UCSD-AML1 (cell line): Measurements from ENCODE around the gene CLASP2.
A peak's percentile ranks its signal among the peaks of the same experiment; 100 is the strongest.
"Not testable (repeated sequence)": the region's sequence is repeated elsewhere in the genome, so short reads cannot be mapped to it uniquely, and the experiment has no call there.

Experiments used
- DNase-seq: peaks from one replicate; lab custom pipeline; 2025; ENCODE audit not compliant: unreplicated experiment; lab: John Stamatoyannopoulos, UW

CLASP2 gene

DNA sequence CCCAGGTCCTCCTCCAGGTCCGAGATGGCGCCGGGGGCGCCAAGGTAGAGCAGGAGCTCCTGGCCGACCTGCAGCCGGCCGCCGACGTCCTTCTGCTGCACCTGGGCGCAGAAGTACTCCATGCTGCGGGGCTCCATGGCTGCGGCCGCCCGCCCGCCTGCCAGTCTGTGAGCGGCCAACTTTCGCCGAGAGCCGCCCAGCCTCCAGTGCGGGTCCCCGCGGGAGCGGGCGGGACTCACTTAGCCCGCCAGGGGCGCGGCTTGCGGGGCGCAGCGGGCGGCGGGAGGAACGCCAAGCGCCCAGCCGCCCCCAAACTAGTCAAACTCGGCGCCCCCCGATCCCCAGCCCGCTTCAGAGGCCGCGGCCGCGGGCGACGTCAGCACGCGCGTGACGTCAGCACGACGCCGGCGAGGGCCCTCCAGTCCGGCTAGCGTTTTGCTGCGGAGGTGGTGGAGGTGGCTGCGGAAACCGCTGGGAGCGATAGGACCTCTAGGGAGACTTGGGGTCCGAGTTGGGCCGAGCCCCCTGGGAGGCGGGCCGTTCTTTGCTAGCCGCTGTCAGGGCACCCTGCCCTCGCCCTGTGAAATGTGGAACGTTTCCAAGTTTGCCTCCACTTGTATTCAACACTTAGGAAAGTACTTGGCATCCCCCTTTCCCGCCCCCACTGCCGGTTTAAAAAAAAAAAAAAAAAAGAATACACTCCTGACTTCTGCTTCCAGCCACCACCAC is at the start of gene CLASP2:
TSS of gene CLASP2 (minus strand) at position 389 of the 729 bp plus-strand sequence. CDS start at position 137, 252 bp downstream.
- DNase-seq = peak; percentile 88

DNA sequence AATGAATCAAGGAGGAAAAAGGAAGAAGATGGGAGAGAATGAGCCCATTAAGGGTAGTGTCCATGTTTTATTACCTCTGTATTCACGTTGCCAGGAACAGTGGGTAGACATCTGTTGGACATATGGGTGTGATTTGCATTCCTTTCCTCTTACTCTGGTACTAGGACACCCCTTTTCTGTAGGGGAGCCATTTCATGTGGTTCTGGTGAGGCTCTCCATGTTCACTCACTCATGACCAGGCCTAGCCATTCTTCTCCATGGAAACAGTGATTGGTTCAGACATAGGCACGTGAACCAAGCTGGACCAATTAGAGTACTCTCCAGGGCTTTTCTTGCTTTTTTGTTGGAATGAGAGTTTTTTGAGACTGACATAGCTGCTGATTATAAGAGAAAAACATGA is 40.8 kb upstream of the CLASP2 start:
- DNase-seq = no peak

DNA sequence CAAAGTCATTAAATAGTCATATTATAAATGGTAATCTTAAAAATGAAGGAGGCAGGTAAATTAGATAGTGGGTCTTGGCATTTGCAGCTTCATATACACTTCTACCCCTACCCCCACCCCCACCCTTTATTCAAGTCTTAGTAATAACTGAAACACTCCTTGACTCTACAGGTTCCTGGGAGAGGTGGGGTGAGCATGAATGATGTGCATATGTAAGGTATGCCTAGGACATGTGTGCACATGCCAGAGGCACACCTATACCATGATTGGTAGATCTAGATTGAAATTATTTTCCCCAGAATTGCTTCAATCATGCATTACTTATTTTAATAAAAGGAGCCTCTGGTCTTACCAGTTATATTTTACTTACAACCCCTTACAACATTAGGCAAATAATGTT is 40.2 kb upstream of the CLASP2 start:
- DNase-seq = no peak

DNA sequence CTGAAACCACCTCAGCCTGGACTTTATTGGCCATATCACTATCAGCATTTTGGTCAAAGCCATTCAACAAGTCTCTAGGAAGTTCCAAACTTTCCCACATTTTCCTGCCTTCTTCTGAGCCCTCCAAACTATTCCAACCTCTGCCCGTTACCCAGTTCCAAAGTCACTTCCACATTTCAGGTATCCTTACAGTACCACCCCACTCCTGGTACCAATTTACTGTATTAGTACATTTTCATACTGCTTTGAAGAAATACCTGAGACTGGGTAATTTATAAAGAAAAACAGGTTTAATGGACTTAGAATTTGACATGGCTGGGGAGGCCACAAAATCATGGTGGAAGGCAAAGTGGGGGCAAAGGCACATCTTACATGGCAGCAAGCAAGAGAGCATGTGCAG is 36.3 kb upstream of the CLASP2 start:
- not testable (repeated sequence) for DNase-seq

DNA sequence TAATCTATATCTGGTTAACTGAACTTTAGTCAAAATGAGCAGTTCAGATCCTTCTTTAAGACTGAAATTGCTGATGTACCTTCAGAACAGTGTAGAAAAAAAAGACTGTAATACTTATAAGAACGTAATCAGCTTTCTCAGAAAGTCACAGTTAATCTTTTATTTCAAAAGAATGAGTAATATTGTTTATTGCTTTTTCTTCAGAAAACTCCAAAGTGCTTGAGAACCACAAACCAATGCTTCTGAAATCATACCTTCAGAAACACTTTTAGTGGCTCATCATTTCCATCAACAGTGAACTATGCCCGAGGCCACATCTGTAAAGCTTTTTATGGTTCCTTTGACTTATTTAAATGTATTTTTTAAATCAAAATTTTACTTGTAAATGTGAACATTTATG is 33.3 kb upstream of the CLASP2 start:
- no peak for DNase-seq

DNA sequence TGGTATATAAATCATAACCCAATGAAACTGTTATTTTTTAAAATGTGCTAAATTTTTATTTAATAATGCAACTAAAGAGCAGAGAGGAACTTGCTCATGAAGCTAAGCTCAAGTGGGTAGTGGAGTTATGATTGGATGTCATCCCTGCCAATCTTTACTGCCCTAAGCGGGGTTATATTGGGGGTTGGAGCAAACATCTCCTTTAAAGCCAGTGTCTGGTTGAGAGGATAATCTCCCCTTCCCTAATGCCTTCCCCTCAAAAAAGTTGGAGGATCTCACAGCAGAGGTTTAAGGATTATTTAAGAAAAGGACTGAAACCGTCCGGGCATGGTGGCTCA is 32.1 kb upstream of the CLASP2 start:
- DNase-seq = no peak

DNA sequence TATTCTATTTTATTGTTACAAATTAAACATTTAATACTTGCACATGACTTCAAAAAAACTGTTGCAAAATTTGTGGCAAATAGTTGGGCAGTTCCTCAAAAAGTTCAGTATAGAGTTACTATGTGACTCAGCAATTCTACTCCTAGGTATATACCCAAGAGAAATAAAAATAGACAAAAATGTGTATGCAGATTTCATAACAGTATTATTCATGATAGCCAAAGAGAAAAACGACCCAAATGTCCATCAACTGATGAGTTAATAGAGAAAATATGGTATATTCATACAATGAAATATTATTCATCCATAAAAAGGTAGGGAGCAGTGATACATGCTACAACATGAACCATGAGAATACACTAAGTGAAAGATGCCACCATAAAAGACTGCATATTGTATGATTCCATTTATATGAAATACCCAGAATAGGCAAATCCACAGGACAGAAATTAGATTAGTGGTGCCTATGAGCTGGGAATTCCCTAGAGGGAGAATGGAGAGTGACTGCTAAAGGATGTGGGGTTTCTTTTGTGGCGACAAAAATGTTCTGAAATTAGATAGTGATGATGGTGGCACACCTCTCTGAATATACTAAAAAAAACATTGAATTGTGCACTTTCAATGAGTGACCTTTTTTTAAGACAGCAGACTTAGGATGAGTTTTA is 31.6 kb upstream of the CLASP2 start:
- DNase-seq = no peak

DNA sequence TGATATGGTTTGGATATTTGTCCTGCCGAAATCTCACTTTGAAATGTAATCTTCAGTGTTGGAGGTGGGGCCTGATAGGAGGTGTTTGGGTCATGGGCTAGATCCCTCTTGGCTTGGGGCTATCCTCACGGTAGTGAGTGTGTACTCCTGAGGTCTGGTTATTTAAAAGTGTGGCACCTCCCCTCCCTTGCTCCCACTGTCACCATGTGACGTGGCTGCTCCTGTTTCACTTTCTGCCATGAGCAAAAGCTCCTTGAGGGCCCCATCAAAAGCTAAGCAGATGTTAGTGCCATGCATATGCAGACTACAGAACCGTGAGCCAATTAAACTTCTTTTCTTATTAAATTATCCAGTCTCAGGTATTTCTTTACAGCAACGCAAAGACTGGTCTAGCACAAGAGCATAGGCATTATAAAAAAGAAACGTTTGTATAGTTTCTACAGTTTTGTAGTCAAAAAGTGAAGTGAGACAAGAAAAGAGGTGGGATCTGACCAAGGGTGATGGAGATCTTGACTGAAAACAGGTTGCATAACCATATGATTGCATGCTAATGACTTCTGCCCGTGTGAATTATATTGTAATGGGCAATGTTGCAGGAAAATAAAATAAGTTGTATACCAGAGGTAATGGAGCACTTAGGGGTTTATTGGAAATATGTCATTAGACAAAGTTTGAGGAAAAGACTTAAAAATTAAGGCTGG is 28.5 kb upstream of the CLASP2 start:
- DNase-seq = no peak

DNA sequence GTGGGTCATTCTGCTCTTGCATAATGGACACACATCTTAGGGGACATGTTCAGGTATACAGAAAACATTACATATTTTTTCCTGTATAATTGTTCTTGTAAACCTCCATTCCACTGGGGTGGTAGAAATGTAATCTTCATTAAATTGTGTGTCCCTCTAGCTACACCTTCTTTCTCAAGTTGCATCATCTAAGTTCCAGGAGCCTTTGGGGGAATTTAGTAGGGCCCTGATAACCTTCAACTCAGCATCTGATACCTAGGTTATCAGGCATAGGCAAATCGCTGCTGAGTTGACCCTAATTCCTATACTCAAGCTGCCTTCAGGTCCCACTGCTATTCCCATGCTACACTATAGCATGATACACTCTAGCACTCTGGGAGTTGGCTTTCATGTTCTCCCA is 19.1 kb upstream of the CLASP2 start:
- DNase-seq = no peak

DNA sequence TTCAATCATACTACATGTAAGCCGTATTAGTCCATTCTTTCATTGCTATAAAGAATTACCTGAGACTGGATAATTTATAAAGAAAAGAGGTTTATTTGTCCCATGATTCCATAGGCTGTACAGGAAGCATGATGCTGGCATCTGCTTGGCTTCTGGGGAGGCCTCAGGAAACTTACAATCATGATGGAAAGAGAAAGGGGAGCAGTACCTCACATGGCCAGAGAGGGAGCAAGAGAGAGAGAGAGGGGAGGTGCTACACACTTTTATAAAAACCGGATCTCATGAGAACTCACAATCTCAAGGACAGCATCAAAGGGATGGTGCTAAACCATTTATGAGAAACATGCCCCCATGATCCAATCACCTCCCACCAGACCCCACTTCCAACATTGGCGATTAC is 14.3 kb upstream of the CLASP2 start:
- DNase-seq = no peak

DNA sequence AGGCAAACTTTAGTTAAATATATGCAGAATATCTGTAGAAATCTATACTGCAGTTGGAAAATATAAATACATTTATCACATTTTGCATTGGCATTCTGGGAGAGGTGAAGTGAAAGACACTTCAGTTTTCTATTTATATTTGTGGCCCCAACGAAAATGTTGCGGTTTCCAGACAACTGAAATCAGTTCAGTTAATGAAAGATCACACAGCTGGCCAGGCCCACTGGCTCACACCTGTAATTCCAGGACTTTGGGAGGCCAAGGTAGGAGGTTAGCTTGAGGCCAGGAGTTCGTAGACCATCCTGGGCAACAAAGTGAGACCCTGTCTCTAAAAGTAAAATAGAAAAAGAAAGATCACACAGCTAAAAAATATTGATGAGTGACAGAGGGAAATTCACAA is 11.9 kb upstream of the CLASP2 start:
- DNase-seq = no peak

DNA sequence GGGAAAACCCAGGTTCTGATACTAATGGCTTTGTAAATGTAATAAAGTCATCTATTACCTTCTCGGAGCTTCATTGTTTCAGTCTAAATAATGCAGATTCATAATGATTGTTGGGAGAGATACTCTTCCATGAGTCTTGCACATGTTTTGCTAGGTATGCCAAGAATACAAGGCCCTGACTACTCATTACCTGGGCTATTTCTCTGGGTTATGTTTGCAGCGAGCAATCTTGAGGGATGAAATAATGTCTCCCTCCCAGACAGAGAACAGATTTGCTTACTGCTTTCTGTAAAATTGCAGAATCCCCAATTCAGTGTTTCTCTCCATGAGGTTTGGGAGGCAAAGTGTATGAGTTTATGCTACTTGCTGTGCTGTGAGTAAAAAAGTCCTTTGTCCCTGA is 6.2 kb upstream of the CLASP2 start:
- DNase-seq = no peak

DNA sequence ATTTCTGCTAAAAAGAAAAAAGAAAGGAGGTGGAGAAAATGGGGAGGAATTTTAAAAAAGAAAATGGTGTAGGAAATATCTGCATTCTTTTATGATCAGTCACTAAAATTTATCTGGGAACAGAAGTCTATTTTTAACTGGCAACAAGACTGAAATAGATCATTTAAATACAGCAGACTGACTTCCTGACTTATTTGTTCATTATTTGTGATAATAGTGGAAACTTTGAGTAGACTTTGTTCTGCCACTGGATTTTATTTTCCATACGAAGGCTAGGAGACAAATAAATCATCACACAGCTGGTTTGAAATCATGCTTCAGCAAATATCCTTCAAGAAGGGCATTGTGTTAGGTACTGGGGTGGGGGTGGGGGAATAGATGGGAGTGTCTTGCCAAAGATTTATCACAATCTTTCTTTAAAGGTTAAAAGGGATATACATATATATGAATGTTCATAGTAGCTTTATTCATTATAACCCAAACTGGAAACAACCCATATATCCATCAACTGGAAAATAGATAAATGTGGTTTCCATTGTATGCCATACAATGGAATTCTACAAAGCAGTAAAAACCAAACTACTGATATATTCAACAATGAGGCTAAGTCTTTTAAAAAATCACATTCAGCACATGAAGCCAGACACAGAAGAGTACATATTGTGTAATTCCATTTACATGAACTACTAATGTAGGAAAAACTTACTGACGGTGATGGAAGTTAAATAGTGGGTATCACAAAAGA is 4.7 kb upstream of the CLASP2 start:
- DNase-seq = no peak

DNA sequence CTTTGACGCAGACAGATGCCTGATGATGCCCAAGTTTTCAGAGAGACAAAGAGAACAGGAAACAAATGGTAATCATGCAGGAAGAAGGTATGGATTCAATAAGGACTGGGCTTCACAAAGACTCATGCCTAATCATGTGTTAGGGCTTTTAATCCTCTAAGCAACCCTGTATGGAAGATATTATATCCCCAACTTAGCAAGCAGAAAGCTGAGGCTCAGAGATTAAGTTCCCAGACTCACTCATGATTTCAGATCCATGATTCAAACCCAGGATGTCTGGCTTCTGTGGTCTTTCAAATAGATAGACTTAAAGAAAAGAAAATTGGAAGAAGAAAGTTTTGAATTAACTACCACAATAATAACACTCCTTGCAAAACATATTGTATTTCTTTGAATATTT is 4.1 kb upstream of the CLASP2 start:
- DNase-seq = no peak

DNA sequence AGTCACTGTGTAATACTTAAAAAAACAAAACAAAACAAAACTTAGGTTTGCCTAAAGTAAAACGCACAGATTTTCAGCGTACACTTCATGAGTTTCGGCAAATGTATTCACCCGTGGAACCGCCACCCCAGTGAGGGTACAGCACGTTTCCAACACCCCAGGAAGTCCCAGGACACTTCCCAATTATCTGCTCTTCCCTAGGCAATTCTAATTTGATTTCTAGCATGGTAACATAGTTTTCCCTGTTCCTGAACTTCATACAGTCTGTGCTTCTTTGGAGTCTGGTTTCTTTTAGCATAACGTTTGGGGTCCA is 497 bp upstream of the CLASP2 start:
- no peak for DNase-seq

DNA sequence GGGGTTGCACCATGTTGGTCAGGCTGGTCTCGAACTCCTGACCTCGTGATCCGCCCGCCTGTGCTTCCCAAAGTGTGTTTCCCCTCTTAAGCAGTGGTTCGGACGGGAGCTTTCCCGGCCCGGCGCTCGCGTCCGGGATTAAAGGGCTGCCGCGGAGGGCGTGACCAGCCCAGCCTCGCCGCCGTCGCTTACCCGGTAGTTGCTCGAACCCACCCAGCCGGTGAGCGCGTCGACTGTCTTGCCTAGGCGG is 513 bp downstream of the CLASP2 start:
- peak; percentile 82 for DNase-seq

DNA sequence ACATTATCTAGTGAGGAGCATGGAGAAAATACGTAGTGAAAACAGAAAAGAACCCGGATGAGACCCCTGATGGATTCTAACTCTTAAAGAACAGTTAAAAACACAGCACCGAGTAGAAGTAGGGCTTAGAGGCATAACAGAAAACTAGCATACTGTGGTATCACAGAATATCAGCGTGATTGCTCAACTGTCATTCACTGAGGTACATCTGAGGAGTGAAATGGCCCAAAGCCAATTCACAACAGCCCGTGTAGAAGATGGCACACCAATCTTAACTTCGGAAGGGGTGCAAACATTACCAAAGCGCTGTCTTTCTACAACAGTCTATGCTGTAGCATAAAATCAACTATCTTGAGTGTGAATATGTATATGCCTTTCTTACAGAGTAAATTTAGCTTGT is 1.8 kb downstream of the CLASP2 start:
- no peak for DNase-seq

DNA sequence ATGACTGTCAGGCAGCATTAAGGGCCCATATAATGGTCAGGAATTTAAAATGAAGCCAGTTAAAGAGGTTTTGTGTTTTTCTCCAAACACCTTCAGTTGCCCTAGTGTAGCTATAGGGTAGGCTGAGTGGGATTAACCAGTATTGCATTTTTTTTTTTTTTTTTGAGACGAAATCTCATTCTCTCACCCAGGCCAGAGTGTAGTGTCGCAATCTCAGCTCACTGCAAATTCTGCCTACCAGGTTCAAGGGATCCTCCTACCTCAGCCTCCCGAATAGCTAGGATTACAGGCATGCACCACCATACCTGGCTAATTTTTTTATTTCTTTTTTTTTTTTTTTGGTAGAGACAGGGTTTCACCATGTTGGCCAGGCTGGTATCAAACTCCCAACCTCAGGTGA is 7.0 kb downstream of the CLASP2 start:
- DNase-seq = no peak

DNA sequence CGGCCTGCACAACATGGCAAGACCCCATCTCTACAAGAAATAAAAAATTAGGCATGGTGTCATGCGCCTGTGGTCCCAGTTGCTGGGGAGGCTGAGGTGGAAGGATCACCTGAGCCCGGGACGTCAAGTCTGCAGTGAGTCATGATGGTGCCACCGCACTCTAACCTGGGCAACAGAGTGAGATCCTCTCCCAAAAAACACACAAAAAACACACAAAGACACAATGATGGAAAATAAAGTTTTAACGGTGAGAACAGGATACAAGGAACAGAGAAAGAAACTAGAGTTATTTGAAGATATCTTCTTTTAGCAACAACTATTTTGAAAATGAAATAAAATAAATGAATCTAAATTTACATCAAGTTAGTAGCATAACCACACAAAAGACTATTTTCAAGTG is 12.0 kb downstream of the CLASP2 start:
- no peak for DNase-seq

DNA sequence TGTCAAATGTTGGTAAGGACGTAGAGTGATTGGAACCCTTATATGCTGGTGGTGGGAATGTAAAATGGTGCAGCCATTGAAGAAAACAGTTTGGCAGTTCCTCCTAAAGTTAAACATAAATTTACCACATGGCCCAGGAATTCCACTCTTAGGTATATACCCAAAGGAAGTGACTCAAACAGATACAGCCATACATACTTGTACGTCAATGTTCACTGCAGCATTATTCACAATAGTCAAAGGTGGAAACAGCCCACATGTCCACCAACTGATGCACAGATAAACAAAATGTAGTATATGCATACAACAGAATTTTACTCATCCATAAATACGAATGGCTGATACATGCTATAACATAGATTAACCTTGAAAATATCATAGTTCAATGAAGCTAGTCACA is 13.2 kb downstream of the CLASP2 start:
- no peak for DNase-seq

DNA sequence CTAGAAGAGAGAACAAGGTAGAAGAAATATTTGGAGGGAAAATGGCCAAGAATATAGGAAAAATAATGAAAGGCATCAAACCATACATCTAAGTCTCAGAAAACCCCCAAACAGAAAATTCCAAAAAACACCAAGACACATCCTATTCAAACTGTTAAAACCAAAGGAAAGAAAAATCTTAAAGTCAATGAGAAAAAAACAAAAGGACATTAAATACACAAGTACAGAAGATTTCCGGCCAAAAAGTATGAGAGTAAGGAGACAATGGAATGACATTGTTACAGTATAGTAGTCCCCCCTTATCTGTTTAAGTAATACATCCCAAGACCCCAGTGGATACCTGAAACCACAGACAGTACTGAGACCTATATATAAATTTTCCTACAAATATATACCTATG is 18.8 kb downstream of the CLASP2 start:
- DNase-seq = no peak

DNA sequence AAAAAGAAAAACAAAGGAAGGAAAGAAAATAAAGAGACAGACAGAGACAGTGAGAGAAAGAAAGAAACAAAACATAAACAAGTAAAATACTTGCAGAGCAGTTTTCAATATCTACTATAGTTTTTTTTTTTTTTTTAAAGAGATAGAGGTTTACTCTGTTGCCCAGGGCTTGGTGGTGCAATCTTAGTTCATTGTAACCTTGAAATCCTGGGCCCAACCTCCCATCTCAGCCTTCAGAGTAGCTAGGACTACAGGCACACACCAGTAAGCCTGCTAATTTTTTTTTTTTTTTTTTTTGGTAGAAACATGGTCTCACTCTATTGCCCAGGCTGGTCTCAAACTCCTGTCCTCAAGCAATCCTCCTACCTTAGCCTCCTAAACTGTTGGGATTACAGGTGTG is 23.1 kb downstream of the CLASP2 start:
- DNase-seq = no peak
